ENCODE measurements around the gene FITM1. TPM values are rescaled to one million over a fixed set of nuclear protein-coding genes. Genes with fewer than 3 reads are reported as not detected.

The FITM1 gene
- total RNA-seq, 1 experiment from 2014 or later, result 0.46 TPM

DNA sequence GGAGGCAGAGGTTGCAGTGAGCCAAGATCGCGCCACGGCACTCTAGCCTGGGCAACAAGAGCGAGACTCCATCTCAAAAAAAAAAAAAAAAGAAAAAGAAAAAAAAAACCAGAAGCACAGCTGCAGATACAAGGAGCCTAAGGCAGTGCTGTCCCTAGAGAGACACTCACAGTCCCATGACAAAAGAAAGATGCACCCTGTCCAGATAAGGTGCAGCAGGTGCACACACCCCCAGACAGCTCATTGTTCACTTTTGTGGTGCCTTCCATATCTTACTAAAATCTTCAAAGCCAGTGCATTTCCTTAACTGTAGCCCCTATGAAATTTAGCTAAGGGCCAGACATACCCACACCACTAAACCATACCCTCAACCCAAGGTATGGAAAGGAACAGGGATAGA, 8.0 kb upstream of the FITM1 start:
- H3K27ac ChIP-seq (ENCODE audit: low read length), result no peak overlapping the region
- peaks cover 2% of the 10 kb centered on the region for H3K36me3 ChIP-seq (ENCODE audit: control insufficient read depth, insufficient read depth, low read length)
- in situ Hi-C loops (cut with HindIII; ENCODE audit: low pct_unique_long_range_greater_than_20kb, low sequenced_read_pairs) (no loop called here), intact Hi-C loops (cut with micrococcal nuclease; ENCODE audit: unreplicated experiment) (no loop called here)
- ChIA-PET POLR2A (no interaction called here), CTCF (no interaction called here)
- no TSS peak for BruUV-seq (replicated peaks)
- no peaks in the 10 kb centered on the region for H3K27me3 ChIP-seq (ENCODE audit: control insufficient read depth, insufficient read depth, low read length)
- DNase-seq (ENCODE audit: low read depth, low spot score) (no peak), ATAC-seq (no peak)
- TF ChIP-seq, protein P1, sequence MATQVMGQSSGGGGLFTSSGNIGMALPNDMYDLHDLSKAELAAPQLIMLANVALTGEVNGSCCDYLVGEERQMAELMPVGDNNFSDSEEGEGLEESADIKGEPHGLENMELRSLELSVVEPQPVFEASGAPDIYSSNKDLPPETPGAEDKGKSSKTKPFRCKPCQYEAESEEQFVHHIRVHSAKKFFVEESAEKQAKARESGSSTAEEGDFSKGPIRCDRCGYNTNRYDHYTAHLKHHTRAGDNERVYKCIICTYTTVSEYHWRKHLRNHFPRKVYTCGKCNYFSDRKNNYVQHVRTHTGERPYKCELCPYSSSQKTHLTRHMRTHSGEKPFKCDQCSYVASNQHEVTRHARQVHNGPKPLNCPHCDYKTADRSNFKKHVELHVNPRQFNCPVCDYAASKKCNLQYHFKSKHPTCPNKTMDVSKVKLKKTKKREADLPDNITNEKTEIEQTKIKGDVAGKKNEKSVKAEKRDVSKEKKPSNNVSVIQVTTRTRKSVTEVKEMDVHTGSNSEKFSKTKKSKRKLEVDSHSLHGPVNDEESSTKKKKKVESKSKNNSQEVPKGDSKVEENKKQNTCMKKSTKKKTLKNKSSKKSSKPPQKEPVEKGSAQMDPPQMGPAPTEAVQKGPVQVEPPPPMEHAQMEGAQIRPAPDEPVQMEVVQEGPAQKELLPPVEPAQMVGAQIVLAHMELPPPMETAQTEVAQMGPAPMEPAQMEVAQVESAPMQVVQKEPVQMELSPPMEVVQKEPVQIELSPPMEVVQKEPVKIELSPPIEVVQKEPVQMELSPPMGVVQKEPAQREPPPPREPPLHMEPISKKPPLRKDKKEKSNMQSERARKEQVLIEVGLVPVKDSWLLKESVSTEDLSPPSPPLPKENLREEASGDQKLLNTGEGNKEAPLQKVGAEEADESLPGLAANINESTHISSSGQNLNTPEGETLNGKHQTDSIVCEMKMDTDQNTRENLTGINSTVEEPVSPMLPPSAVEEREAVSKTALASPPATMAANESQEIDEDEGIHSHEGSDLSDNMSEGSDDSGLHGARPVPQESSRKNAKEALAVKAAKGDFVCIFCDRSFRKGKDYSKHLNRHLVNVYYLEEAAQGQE (IDR thresholded peaks at IDR 0.05; ENCODE audit: insufficient read depth in 1 of 2, low read depth in 2 of 2, low read length in 1 of 2), result no peak
- TF ChIP-seq POLR2AphosphoS5 (IDR thresholded peaks at IDR 0.05; ENCODE audit: low read depth, low read length) (no peak), TCF7L2 (IDR thresholded peaks at IDR 0.05; ENCODE audit: low read depth, low read length) (no peak), SIN3A (IDR thresholded peaks at IDR 0.05; ENCODE audit: borderline replicate concordance, insufficient read depth, low read depth, low read length) (no peak)
- TF ChIP-seq, protein P2, sequence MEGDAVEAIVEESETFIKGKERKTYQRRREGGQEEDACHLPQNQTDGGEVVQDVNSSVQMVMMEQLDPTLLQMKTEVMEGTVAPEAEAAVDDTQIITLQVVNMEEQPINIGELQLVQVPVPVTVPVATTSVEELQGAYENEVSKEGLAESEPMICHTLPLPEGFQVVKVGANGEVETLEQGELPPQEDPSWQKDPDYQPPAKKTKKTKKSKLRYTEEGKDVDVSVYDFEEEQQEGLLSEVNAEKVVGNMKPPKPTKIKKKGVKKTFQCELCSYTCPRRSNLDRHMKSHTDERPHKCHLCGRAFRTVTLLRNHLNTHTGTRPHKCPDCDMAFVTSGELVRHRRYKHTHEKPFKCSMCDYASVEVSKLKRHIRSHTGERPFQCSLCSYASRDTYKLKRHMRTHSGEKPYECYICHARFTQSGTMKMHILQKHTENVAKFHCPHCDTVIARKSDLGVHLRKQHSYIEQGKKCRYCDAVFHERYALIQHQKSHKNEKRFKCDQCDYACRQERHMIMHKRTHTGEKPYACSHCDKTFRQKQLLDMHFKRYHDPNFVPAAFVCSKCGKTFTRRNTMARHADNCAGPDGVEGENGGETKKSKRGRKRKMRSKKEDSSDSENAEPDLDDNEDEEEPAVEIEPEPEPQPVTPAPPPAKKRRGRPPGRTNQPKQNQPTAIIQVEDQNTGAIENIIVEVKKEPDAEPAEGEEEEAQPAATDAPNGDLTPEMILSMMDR (IDR thresholded peaks at IDR 0.05), result no peak
- no peaks in the 10 kb centered on the region for H3K4me1 ChIP-seq (ENCODE audit: control insufficient read depth, insufficient read depth, low read length)
- no peaks in the 10 kb centered on the region for H3K9me3 ChIP-seq (ENCODE audit: control insufficient read depth, insufficient read depth, low read depth, low read length)
- no peak overlapping the region for H3K4me3 ChIP-seq (ENCODE audit: low read depth in 2 of 2, low read length in 2 of 2)

DNA sequence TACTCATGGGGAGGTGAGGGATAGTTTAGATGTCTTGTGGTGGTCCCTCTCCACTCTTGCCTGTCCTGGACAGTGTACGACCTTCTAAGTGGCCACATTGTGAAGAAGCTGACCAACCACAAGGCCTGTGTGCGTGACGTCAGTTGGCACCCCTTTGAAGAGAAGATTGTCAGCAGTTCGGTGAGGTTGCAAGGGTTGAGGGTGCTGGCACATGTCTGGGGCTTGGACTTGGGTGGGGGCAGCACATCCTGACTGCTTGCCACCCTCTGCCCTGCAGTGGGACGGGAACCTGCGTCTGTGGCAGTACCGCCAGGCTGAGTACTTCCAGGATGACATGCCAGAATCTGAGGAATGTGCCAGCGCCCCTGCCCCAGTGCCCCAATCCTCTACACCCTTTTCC, 7.6 kb upstream of the FITM1 start:
- intact Hi-C loops (cut with micrococcal nuclease; ENCODE audit: unreplicated experiment), result no loop called here
- ChIA-PET POLR2A (no interaction called here), CTCF (no interaction called here)
- no peaks in the 10 kb centered on the region for H3K9me3 ChIP-seq (ENCODE audit: control insufficient read depth, insufficient read depth, low read depth, low read length)
- ATAC-seq, result no peak
- H3K27ac ChIP-seq (ENCODE audit: low read length), result no peak overlapping the region
- no peaks in the 10 kb centered on the region for H3K4me1 ChIP-seq (ENCODE audit: control insufficient read depth, insufficient read depth, low read length)
- BruUV-seq (replicated peaks), result no TSS peak
- TF ChIP-seq POLR2AphosphoS5 (IDR thresholded peaks at IDR 0.05; ENCODE audit: low read depth, low read length) (no peak), SIN3A (IDR thresholded peaks at IDR 0.05; ENCODE audit: borderline replicate concordance, insufficient read depth, low read depth, low read length) (no peak), TCF7L2 (IDR thresholded peaks at IDR 0.05; ENCODE audit: low read depth, low read length) (no peak)
- TF ChIP-seq, protein P2 (IDR thresholded peaks at IDR 0.05), result no peak
- TF ChIP-seq, protein P1 (IDR thresholded peaks at IDR 0.05; ENCODE audit: insufficient read depth in 1 of 2, low read depth in 2 of 2, low read length in 1 of 2), result no peak
- in situ Hi-C loops (cut with HindIII; ENCODE audit: low pct_unique_long_range_greater_than_20kb, low sequenced_read_pairs), result no loop called here
- peaks cover 2% of the 10 kb centered on the region for H3K36me3 ChIP-seq (ENCODE audit: control insufficient read depth, insufficient read depth, low read length)
- H3K4me3 ChIP-seq (ENCODE audit: low read depth in 2 of 2, low read length in 2 of 2), result no peak overlapping the region
- no peak for DNase-seq (ENCODE audit: low read depth, low spot score)
- no peaks in the 10 kb centered on the region for H3K27me3 ChIP-seq (ENCODE audit: control insufficient read depth, insufficient read depth, low read length)

All from Panc1 (cell line).